Gastroesophageal sphincter (tissue), 4 donors: ENCODE measurements around the gene ZNF562. TPM values are rescaled to one million over a fixed set of nuclear protein-coding genes. Genes with fewer than 3 reads are reported as not detected.

Experiments used
- ATAC-seq: fragments of 150-250 bp; one replicate; pipeline ENCODE4 v1.9.1; 2016; ENCODE audit warnings: mild to moderate bottlenecking, moderate library complexity
- H3K27ac ChIP-seq, 4 donors: fragments of 200-600 bp; sonication (generic) in 3 of 4; 1 replicate in 3 of 4; 2 replicates in 1 of 4; pipeline ENCODE4 v1.5.1; 2016 to 2019
- H3K27me3 ChIP-seq: fragments of 200-600 bp; sonication (generic); one replicate; pipeline ENCODE4 v1.5.1; 2019
- H3K36me3 ChIP-seq, 2 donors: fragments of 200-600 bp; sonication (generic); one replicate each; pipeline ENCODE4 v1.5.1; 2019; ENCODE audit warnings: control low read depth in 1 of 2
- H3K4me1 ChIP-seq, 3 donors: fragments of 200-600 bp; sonication (generic); 1 replicate in 2 of 3; 2 replicates in 1 of 3; pipeline ENCODE4 v1.5.1; 2016 to 2019; ENCODE audit warnings: control low read depth in 2 of 3
- H3K4me3 ChIP-seq, 2 donors: fragments of 200-600 bp; sonication (generic); one replicate each; pipeline ENCODE4 v1.5.1; 2019; ENCODE audit warnings: mild to moderate bottlenecking in 1 of 2, moderate library complexity in 1 of 2
- H3K9me3 ChIP-seq, 3 donors: fragments of 200-600 bp; sonication (generic); one replicate each; pipeline ENCODE4 v1.5.1; 2017 to 2019; ENCODE audit warnings: control low read depth in 2 of 3
- EP300 ChIP-seq: sonication (generic); formaldehyde crosslinking; IDR thresholded peaks from one replicate; pipeline ENCODE4 v1.6.1; 2017; ENCODE audit warnings: antibody characterized with exemption, mild to moderate bottlenecking
- POLR2A ChIP-seq, 2 donors: fragments of 450-650 bp; IDR thresholded peaks; one replicate each; pipeline ENCODE4 v1.6.1; 2017; ENCODE audit warnings: antibody characterized with exemption in 2 of 2, mild to moderate bottlenecking in 2 of 2, moderate library complexity in 1 of 2
- POLR2AphosphoS5 ChIP-seq: sonication (generic); formaldehyde crosslinking; IDR thresholded peaks from one replicate; pipeline ENCODE4 v1.6.1; 2017; ENCODE audit warnings: antibody characterized with exemption
- WGBS, 2 donors: methylation state at CpG; one replicate each; pipeline ENCODE4 v1.1.5; 2018; ENCODE audit warnings: low coverage in 1 of 2; 5-methylcytosine and 5-hydroxymethylcytosine counted together
- total RNA-seq, 4 donors: library from RNA; depleted of rRNA; stranded (reverse); fragments of >200 nt; gene quantifications; one replicate each; pipeline ENCODE4 v1.1.0, GENCODE V29; 2016
- TF ChIP-seq, protein P1 (sequence below), 4 experiments: fragments of 200-600 bp in 2 of 4; fragments of 450-650 bp in 2 of 4; sonication (generic) in 1 of 4; IDR thresholded peaks; one replicate each; pipeline ENCODE4 v1.5.1; 2017 to 2019; ENCODE audit warnings: antibody characterized with exemption in 4 of 4, mild to moderate bottlenecking in 2 of 4, moderate library complexity in 2 of 4

The ZNF562 gene
- total RNA-seq: 10 to 100 TPM; 26.9 to 35.9 (median 30.5) TPM

DNA sequence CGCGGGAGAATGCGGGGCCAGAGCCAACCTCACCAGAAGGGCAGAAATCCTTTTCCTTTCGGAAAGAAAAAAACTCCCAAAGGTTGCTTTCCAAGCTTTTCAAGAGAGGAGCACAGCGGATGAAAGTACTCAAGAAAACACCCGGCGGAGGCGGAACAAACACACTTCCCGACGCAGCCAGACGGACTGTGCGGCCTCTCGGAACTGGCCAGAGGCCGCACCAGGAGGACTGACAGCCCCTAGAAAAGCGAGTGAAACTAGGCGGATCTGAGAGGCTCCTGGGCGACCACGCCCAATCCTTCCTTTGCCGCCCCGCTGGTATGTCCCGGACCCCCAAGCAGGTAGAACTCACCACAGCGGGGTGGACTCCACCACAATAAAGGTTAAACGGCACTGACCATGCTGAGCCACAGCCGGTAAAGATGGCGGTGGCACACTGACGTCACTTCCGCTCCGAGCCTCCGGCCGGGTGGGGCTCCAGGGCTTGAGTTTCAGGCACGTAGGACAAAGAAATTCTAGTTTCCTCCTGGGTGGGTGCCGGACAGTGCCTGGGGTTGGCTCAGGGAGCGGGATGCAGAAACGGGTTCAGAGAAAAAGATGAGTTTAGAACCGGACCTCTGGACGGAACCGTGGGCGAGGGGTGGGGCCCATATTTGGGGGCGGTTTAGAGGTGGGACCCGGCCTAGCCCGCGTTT lies at the start of gene ZNF562:
ZNF562 (minus strand) TSS at position 438 of the 695 bp plus-strand sequence. CDS start 14,356 bp downstream, outside the sequence.
- H3K9me3 ChIP-seq: peaks cover 0 to 25% (median 3%) of the 10 kb centered on the region in 3 donors
- no peaks in the 10 kb centered on the region for H3K27me3 ChIP-seq
- H3K27ac ChIP-seq: peak within 1 kb of the TSS; percentile 51 to 98 (median 94)
- WGBS, 2 donors: 0% methylated on average over 4 to 16 of the region's 42 CpGs
- H3K36me3 ChIP-seq: peaks cover 0 to 22% of the 10 kb centered on the region in 2 donors
- H3K4me1 ChIP-seq: peaks cover 0 to 24% (median 3%) of the 10 kb centered on the region in 3 donors
- ATAC-seq: peak; percentile 96
- TF ChIP-seq POLR2AphosphoS5 (peak; percentile 59), EP300 (no peak), POLR2A (IDR thresholded peaks at IDR 0.05) (peak; percentile 32 to 35)
- TF ChIP-seq, protein P1, sequence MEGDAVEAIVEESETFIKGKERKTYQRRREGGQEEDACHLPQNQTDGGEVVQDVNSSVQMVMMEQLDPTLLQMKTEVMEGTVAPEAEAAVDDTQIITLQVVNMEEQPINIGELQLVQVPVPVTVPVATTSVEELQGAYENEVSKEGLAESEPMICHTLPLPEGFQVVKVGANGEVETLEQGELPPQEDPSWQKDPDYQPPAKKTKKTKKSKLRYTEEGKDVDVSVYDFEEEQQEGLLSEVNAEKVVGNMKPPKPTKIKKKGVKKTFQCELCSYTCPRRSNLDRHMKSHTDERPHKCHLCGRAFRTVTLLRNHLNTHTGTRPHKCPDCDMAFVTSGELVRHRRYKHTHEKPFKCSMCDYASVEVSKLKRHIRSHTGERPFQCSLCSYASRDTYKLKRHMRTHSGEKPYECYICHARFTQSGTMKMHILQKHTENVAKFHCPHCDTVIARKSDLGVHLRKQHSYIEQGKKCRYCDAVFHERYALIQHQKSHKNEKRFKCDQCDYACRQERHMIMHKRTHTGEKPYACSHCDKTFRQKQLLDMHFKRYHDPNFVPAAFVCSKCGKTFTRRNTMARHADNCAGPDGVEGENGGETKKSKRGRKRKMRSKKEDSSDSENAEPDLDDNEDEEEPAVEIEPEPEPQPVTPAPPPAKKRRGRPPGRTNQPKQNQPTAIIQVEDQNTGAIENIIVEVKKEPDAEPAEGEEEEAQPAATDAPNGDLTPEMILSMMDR (IDR thresholded peaks at IDR 0.05): peak in 1 of 4 experiments; percentile 13
- peak within 1 kb of the TSS; percentile 81 to 85 for H3K4me3 ChIP-seq

DNA sequence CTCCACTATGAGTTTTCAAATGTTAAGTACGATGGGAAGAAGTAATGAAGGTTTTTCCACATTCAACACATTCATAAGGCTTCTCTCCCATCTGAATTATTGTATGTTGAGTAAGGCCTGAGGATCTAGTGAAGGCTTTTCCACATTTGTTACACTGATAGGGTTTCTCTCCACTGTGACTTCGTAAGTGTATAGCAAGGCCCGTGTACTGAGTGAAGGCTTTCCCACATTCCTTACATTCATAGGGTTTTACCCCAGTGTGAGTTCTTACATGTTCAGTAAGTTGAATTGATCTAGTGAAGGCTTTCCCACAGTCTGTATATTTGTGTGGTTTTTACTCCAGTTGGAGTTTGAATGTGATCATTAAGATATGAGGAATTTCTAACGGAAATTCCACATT lies 49.3 kb upstream of the ZNF562 start:
- no peak for ATAC-seq
- 87 to 93% methylated on average over 4 of the region's 4 CpGs for WGBS, 2 donors
- Histone ChIP-seq H3K27ac (no peak overlapping the region), H3K4me3 (no peak overlapping the region), H3K4me1 (no peaks in the 10 kb centered on the region), H3K27me3 (peaks cover 22% of the 10 kb centered on the region), H3K9me3 (peaks cover 0 to 22% (median 0%) of the 10 kb centered on the region in 3 donors), H3K36me3 (no peaks in the 10 kb centered on the region)
- TF ChIP-seq POLR2A (IDR thresholded peaks at IDR 0.05): no peak

DNA sequence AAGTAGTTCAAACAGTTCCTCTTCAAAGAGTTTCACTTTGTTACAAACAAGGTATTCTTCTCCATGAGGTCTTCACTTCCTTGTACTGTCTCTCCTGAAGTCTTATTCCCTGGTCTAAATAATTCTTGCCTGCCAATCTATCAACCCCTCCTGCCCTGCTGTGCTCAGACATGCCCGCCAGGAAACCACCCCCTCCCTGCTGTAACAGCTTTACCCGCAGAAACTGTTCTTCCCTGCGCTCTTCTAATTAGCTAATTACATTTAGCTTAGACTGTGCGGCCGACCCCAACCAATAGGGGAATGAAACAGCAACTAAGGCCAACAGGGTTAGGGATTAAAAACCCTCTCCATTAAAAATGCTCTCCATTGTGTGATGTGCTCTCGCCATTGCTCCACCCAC lies 47.0 kb upstream of the ZNF562 start:
- ATAC-seq: no peak
- Histone ChIP-seq H3K9me3 (peaks cover 0 to 22% (median 0%) of the 10 kb centered on the region in 3 donors), H3K36me3 (no peaks in the 10 kb centered on the region), H3K27me3 (peaks cover 15% of the 10 kb centered on the region), H3K4me3 (no peak overlapping the region), H3K4me1 (no peaks in the 10 kb centered on the region), H3K27ac (no peak overlapping the region)
- TF ChIP-seq POLR2AphosphoS5: no peak
- TF ChIP-seq, protein P1 (IDR thresholded peaks at IDR 0.05): no peak
- no peak for TF ChIP-seq EP300
- TF ChIP-seq POLR2A (IDR thresholded peaks at IDR 0.05): no peak
- 40 to 60% methylated on average over 3 to 6 of the region's 6 CpGs for WGBS, 2 donors

DNA sequence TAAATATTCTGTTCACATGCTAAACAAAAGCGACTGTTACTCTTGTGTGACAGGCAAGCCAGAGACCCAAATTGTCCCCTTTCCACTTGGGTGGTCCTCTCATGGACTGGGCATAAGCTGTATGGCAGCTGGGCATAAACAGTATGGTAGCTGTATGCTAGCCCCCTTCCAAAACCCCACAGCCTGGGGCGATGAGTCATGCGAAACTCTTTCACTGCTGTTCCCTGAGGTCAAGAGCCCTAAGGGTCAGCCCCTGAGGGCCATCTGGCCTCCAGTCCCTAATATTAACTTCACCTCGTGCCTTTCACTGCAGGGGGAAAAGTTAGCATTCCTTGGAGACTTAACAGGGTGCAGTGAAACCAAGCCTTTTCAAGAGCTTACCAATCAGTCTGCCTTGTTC lies 45.6 kb upstream of the ZNF562 start:
- no peak for ATAC-seq
- TF ChIP-seq POLR2A (IDR thresholded peaks at IDR 0.05): no peak
- TF ChIP-seq EP300: no peak
- no peak for TF ChIP-seq POLR2AphosphoS5
- TF ChIP-seq, protein P1 (IDR thresholded peaks at IDR 0.05): no peak
- 43 to 78% methylated on average over 1 to 3 of the region's 4 CpGs for WGBS, 2 donors
- H3K9me3 ChIP-seq: peaks cover 0 to 22% (median 0%) of the 10 kb centered on the region in 3 donors
- H3K4me1 ChIP-seq: no peaks in the 10 kb centered on the region
- H3K27ac ChIP-seq: no peak overlapping the region
- H3K4me3 ChIP-seq: no peak overlapping the region
- H3K27me3 ChIP-seq: peaks cover 13% of the 10 kb centered on the region
- no peaks in the 10 kb centered on the region for H3K36me3 ChIP-seq

DNA sequence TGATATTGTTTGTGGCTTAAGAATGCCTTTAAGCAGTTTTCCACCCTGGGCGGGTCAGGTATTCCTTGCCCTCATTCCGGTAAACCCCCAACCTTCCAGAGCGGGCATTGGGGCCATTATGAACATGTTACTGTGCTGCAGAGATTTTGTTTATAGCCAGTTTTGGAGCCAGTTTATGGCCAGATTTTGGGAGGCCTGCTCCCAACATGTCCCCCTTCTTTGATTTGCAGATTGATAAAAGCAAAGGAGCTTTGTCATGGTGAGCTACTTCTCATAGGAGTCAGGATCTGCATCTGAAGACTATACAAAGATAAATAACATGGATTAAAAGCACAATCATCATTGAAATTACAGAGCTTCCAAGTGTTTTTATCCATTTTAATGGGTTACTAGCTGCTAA lies 36.9 kb upstream of the ZNF562 start:
- no peak for ATAC-seq
- TF ChIP-seq POLR2A (IDR thresholded peaks at IDR 0.05) (no peak), POLR2AphosphoS5 (no peak), EP300 (no peak)
- TF ChIP-seq, protein P1 (IDR thresholded peaks at IDR 0.05): no peak
- WGBS, 2 donors: 97 to 100% methylated on average over 1 to 3 of the region's 3 CpGs
- Histone ChIP-seq H3K36me3 (no peaks in the 10 kb centered on the region), H3K9me3 (peaks cover 0 to 30% (median 0%) of the 10 kb centered on the region in 3 donors), H3K27me3 (peaks cover 13% of the 10 kb centered on the region), H3K4me3 (no peak overlapping the region), H3K4me1 (no peaks in the 10 kb centered on the region), H3K27ac (no peak overlapping the region)
